GM18870 (cell line): Measurements from ENCODE around the gene ZNF609.

Source experiments
- ATAC-seq: cut with Tn5 transposase; IDR thresholded peaks from one replicate; pipeline ENCODE4 v1.9.1; 2021; ENCODE audit warnings: moderate library complexity; ENCODE audit not compliant: unreplicated experiment

ZNF609 gene

DNA sequence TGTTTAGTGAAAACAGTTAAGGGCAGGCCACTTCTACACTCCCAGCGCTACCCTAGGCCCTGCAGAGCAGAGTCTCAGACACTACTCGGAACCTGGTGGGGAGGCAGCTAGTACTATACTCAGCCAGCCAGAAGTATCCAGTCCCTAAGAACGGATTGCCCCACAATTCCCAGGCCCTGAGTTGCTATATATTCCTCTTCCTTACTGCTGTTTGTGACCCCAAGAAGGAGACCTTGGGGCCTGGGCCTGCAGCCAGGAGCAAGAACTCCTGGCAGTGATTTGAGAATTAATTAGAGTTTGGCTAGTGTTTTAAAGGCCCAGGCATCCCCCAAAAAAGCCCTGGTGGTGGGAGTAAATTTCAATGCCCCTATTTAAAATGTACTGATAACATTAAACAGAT is 227.3 kb downstream of the ZNF609 start:
- ATAC-seq: no peak

GRCh38 chr15:64688770-64689169 is 228.4 kb downstream of the ZNF609 start:
- ATAC-seq: no peak

DNA sequence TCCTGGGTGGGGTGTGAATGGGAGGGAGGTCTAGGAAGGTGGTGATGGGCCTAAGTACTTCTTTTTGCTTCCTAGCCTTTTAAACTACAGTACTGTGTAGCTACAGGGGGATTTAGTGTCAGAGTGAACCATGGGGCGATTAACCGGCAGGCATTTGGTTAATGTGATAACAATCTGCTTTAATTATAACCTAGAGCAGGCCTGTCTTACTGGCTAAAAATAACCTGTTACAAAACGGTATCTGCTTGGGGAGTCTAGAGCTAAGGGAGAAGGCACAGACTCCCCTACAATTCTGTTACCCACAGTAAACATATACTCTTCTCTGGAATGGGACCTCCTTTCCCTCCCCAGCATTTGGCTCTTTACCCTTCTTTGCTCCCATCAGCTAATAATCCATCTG is 229.6 kb downstream of the ZNF609 start:
- ATAC-seq: no peak

DNA sequence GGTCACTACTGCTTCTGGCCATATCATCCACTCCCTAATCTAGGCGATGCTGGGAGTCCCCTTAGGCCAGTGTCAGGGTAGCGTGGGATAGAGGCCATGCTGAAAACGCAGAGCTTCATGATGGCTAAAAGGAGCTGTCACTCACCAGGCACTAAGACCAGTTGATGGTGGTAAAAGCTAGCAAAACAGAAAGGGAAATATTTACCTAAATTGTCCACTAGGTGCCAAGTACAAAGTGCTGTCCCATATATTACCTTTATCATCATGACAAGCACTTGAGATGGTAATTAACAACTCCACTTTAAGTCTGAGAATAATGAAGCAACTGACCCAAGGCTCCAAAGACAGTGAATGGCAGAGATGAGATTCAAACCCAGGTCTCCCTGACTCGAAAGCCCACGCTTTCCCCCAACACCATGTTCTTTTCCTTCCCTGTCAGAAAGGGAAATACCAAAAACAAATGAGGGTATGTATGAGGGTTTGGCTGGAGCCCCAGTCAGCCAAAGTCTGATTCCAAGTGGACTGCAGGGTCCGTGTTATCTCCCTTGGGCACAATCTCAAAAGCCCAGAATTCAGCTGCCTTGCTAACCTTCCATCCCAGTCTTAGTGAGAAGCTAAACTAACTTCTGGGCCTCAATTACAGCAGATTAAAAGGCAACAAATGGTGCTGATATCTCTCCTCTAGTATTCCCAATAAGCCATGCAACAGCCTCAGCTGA is 230.4 kb downstream of the ZNF609 start:
- ATAC-seq: no peak

GRCh38 chr15:64691896-64692565 is 231.7 kb downstream of the ZNF609 start:
- no peak for ATAC-seq

DNA sequence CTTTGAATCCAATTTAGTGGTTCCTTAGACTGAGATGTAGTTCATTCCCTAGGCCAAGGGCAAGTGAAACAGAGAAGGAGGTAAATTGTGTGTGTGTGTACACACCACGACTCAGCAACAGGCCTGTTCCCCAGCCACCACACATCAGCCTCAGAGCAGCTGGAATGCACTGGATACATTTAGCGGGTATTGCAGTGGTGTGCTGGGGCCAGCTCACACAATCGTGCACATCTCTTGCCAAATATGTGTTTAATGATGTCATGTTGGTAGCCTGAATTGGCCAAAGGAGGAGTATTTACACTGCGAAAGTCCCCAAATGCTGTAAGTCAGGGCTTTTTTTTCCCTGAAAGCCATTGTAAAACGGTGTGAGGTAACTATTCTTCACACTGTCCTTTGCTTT is 232.8 kb downstream of the ZNF609 start:
- ATAC-seq: no peak

DNA sequence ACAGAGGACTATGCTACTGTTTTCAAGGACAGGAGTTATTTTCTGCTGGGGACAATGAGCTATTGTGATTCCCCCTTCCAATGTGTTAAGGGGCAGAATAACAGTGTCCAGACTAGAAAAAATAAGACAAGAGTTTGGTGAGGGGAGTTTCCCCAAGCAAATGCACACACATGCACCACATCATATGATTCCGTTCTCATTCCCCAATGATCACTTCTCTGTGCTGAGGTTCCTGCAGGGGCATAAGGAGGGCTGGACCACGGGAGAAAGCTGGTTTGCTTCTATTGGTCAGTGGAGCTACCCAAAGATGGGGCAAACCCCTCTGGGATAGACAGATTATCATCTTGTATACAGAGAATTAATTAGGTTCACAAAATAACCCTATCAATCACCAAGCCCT is 234.4 kb downstream of the ZNF609 start:
- ATAC-seq: no peak

DNA sequence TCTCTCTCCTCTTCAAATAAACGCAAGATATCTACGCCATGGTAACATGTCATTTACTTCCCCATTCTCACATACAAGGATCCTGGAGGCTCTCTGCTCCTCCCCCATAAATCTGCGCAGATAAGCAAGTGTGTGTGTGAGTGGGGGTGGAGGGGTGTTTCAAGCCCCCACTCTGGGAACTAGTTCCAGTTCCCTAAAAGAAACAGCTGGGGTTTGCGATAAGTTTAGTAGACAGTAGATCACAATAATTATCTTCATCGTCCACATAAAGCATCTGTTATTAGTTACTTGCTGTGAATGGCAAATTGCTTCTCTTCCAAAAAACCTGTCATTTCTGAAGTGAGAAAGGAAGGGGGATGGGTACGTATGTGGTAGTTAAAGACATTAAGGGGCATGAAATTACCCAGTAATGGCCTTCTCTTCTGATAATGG is 235.2 kb downstream of the ZNF609 start:
- no peak for ATAC-seq

DNA sequence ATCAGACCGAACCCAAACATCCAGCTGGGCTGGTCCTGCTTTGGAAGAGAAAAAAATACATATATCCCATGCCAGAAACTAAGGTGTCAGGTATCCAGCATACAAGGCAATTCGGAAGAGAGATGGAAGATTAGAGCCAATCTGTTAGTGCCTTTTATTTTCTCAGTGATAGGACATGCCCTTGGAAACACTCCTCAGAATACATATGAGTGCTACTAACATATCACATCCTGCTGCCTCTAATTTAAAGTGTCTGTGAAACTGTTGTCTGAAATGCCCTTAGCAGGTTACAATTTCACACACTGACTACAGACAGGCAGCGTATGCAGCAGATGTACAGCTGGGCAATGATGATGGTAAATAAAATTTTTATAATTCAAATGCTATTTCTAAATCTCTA is 236.1 kb downstream of the ZNF609 start:
- ATAC-seq: no peak

GRCh38 chr15:64697911-64698369 is 237.6 kb downstream of the ZNF609 start:
- ATAC-seq: no peak

DNA sequence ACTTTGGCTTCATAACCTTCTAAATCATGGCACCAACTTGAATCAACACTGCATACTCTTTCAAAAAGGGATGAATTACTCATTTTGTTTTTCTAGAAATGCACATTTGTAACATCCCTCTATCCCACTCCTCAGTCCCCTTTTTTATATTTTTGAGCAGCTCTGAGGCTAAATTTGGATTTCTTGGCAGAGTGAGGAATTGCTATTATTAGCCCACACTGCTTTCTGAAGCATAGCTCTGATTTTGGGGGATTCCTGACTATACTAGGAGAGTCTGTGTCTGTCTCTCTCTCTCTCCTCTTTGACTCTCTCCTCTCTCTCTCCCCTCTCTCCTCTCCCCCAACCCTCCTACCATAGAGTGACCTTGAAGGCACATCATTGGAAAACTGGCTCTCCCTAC is 238.4 kb downstream of the ZNF609 start:
- no peak for ATAC-seq

DNA sequence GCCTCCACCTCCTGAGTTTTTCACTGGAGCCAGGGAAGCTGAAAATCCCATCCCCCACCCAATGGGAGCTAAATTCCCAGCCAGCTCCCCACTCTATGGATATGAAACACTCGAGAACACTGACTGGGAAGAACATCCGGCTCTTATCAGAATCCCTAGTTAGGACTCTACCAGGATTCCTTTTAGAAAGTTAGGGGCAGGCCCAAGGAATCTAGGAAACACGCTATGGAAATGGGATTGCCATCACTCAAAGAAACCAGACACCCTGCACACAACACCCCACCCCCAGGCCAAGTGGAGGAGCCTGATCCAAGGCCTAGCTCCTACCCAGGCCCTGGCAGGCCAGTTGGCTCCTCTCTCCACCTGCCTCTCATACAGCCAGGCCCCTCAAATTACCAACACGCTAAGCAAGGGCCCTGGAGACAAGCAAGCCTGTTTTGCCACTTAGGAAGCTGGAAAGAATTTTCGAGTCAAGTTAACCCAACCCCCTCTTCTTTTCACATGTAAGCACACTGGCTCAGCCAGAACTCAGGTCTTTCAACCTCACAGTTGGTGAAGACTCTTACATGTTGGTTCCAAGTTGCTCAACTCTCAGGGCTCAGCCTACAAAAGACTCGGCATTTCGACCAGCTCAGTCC is 239.5 kb downstream of the ZNF609 start:
- ATAC-seq: no peak

DNA sequence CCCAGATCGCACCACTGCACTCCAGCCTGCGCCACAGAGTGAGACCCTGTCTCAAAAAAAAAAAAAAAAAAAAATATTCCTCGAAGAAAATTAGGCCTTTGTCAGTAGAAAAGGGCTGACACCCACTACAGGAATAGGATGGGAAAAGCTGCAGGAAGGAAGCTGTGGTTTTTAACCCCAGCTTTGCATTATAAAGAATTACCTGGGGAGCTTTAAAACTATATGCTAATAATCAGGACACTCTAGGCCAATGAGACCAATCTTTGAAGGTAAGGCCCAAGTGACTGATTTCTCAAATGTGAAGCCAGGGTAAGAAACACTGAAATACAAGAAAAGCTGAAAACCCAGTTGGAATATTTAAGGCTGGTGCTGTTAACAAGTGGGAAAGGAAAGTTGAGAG is 240.7 kb downstream of the ZNF609 start:
- ATAC-seq: no peak

- ATAC-seq: no peak
Measured at GRCh38 chr15:64701482-64702184, 241.3 kb downstream of the ZNF609 start.

- no peak for ATAC-seq
Measured at GRCh38 chr15:64702816-64703631, 242.6 kb downstream of the ZNF609 start.

DNA sequence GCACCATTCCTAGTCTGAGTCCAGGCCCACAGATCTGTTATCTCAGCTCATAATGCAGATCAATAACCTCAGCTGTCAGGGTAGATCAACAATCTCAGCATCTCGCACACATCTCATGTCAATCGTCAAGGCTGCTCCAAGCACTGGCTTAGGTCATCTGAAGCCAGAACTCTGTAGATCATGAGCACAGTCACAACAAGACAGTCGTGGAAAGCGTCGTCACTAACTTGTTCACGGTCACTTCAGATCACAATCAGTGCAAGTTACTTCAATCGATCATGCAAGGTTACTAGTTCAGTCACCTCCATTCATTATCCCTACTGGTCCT is 243.2 kb downstream of the ZNF609 start:
- no peak for ATAC-seq

GRCh38 chr15:64705006-64705405 is 244.6 kb downstream of the ZNF609 start:
- ATAC-seq: no peak

DNA sequence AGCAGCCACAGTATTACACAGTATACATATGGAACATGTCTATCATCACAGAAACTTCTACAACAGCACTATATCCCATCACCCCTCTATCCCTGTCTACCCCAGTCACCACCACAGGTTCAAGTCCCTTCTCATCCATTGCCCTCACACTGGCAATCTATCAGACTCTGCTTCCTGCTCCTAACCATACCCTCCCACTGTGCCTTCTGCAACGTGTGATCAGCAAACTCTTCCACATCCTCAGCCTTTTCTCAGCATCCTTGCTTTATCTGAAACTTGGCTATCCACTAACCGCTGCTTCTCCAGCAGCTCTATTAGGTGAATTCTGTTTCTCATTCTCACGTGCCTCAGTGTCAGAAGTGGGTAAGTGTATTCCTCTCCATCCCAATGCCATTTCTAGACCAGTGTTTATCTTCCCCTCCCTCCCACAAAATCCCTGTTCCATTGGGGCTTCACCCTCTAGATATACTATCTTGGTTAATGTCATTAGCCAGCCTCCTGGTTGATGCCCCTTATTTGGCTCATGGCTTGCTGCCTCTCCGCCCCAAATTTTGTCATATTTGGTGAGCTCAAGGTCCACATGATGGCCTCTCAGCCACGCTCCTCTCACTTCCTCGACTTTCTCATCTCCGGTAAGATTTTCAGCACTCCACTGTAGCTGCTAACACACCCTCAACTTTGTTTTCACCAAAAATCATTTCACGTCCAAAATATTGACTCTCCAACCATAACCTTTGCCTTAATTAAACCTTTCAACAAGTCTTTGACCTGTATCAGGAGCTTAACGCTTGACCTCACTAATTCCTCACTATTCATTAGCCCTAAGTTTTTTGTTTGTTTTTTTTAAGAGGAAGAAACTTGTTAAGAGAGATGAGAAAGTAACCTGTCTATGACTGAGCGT is 245.9 kb downstream of the ZNF609 start:
- no peak for ATAC-seq

- no peak for ATAC-seq
Measured at GRCh38 chr15:64710676-64711428, 250.5 kb downstream of the ZNF609 start.
